Uterus (tissue), 4 donors: ENCODE results near the gene ARHGAP45. TPM values are rescaled to one million over a fixed set of nuclear protein-coding genes. Genes with fewer than 3 reads are reported as not detected.

Experiments
- DNase-seq, 2 donors: peaks; one replicate each; pipeline ENCODE4 v3.0.0-alpha.2; 2019 to 2020
- H3K27ac ChIP-seq, 2 donors: fragments of 200-600 bp; sonication (generic); 1 replicate in 1 of 2; 2 replicates in 1 of 2; pipeline ENCODE4 v1.5.1; 2016 to 2018
- H3K27me3 ChIP-seq, 2 donors: fragments of 200-600 bp; sonication (generic); one replicate each; pipeline ENCODE4 v1.5.1; 2018 to 2019; ENCODE audit warnings: control low read depth in 1 of 2
- H3K36me3 ChIP-seq, 2 donors: fragments of 200-600 bp; sonication (generic); one replicate each; pipeline ENCODE4 v1.5.1; 2019; ENCODE audit warnings: control low read depth in 1 of 2
- H3K4me1 ChIP-seq, 2 donors: fragments of 200-600 bp; sonication (generic); one replicate each; pipeline ENCODE4 v1.5.1; 2018 to 2019; ENCODE audit warnings: control low read depth in 1 of 2
- H3K4me3 ChIP-seq, 2 donors: fragments of 200-600 bp; sonication (generic); 1 replicate in 1 of 2; 2 replicates in 1 of 2; pipeline ENCODE4 v1.5.1; 2018 to 2019; ENCODE audit warnings: mild to moderate bottlenecking in 1 of 2
- H3K9me3 ChIP-seq, 2 donors: fragments of 200-600 bp; sonication (generic); one replicate each; pipeline ENCODE4 v1.5.1; 2019; ENCODE audit warnings: control low read depth in 1 of 2
- CTCF ChIP-seq, 4 experiments: fragments of 200-600 bp in 2 of 4; fragments of 450-650 bp in 2 of 4; sonication (generic) in 2 of 4; IDR thresholded peaks; one replicate each; pipeline ENCODE4 v1.5.1; 2016 to 2019; ENCODE audit warnings: antibody characterized with exemption in 4 of 4, mild to moderate bottlenecking in 2 of 4, moderate library complexity in 1 of 4
- POLR2A ChIP-seq, 2 donors: fragments of 450-650 bp; IDR thresholded peaks; one replicate each; pipeline ENCODE4 v1.6.1; 2016; ENCODE audit warnings: antibody characterized with exemption in 2 of 2, mild to moderate bottlenecking in 1 of 2, moderate library complexity in 1 of 2
- intact Hi-C: fragments of 100-400 bp; cut with DNase I; formaldehyde crosslinking; loops from one replicate; pipeline ENCODE4 v1.15.1; 2023; ENCODE audit warnings: low total_unique reads
- total RNA-seq, 4 donors: library from RNA; depleted of rRNA in 3 of 4; stranded (reverse); fragments of >200 nt in 3 of 4; gene quantifications; one replicate each; pipeline versions ENCODE4 v1.1.0 to v1.2.4, GENCODE V29; 2014 to 2023
- donor health status: DM: yes; HTN: yes; CAD: no.

The ARHGAP45 gene
- total RNA-seq, 4 donors from 2014 or later: 4.1 to 154 (median 8.6) TPM

DNA sequence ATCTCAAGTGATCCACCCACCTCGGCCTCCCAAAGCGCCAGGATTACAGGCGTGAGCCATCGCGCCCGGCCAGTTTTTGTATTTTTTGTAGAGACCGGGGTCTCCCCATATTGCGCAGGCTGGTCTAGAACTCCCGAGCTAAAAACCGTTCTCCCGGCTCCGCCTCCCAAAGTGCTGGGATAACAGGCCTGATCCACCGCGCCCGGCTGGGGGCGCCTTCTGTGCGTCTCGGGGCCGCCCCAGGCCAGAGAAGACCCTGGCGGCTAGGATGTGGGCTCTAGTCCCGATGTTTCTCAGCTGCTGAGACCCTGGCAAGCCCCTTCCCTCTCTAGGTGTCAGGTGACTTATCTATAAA, 3.6 kb downstream of the ARHGAP45 start:
- Histone ChIP-seq H3K9me3 (no peaks in the 10 kb centered on the region), H3K27me3 (peaks cover 21 to 47% of the 10 kb centered on the region in 2 donors), H3K4me1 (peaks cover 0 to 15% of the 10 kb centered on the region in 2 donors), H3K27ac (no peak overlapping the region), H3K36me3 (no peaks in the 10 kb centered on the region), H3K4me3 (no peak overlapping the region)
- no peak for DNase-seq
- intact Hi-C loops: no loop called here
- no peak for TF ChIP-seq CTCF (IDR thresholded peaks at IDR 0.05)
- no peak for TF ChIP-seq POLR2A (IDR thresholded peaks at IDR 0.05)

DNA sequence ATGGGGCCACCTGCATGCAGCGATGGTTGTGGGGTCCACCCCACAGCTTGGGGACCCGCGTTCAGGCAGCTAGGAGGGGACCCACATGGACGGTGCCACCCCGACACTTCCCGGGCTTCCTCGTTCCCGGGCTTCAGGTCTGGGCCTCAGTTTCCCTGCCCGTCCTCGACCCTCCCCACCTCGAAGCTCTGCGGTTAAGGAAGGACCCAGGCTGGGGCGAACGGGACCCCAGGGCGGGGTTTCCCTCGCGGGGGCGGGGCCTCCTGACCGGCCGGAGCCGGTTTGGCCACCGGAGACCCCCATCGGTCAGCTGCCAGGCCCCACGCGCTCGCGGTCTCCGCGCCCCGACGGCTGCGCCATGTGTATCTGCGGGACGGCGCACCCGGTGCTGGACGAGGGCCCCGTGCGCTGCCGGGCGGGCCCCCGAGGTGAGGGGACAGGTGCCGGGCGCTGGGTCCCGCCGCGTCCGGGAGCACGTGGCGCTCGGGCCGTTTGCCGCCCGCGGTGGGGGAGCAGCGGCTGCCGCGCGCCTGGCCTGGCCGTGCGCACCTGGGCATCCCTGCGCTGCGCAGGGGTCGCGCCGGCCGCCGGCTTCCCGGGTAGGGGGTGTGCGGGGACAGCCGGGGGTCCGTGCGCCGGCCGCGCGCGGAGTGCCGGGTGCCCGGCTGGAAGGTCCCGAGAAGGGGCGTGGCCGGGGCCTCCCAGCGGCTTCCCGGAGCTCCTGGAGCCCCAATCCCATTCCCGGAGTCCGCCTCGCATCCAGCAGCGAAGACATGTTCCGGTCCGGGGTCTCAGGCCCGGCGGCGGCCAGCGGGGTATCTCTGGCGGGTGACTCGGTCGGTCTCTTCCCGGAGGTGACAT, 4.2 kb downstream of the ARHGAP45 start:
- intact Hi-C loops: no loop called here
- H3K4me3 ChIP-seq: no peak overlapping the region
- no peaks in the 10 kb centered on the region for H3K36me3 ChIP-seq
- H3K4me1 ChIP-seq: peaks cover 0 to 15% of the 10 kb centered on the region in 2 donors
- H3K27me3 ChIP-seq: peaks cover 21 to 44% of the 10 kb centered on the region in 2 donors
- TF ChIP-seq CTCF (IDR thresholded peaks at IDR 0.05) (no peak), POLR2A (IDR thresholded peaks at IDR 0.05) (no peak)
- DNase-seq: no peak
- no peaks in the 10 kb centered on the region for H3K9me3 ChIP-seq
- H3K27ac ChIP-seq: no peak overlapping the region

DNA sequence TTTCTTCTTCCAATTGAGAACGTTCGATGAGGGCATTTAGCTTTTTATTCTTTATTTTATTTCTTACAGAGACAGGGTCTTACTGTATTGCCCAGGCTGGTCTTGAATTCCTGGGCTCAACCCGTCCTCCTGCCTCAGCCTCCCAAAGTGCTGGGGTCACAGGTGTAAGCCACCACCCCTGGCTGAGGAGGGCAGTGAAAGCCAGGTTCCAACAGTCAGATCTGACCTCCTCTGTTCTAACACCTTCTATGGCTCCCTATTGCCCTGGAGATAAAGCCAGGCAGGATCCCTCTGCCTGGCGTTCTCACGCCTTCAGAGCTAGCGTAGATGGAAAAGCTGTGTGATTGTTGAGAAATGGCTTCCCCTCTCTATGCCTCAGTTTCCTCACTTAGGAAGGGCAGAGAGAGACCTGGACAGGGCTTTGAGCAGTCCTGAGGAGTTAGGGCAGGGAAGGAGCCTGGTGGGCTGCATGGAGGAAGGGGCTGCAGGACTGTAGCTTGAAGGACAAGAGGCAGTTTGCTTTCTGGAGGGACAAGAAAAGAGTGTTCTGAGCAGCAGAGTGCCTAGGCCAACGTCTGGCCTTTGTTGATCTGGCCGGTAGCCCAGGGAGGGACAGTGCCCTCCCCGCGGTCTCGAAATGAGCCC, 5.5 kb downstream of the ARHGAP45 start:
- no peak overlapping the region for H3K4me3 ChIP-seq
- no peaks in the 10 kb centered on the region for H3K36me3 ChIP-seq
- H3K9me3 ChIP-seq: no peaks in the 10 kb centered on the region
- no peak overlapping the region for H3K27ac ChIP-seq
- intact Hi-C loops: no loop called here
- TF ChIP-seq POLR2A (IDR thresholded peaks at IDR 0.05) (no peak), CTCF (IDR thresholded peaks at IDR 0.05) (no peak)
- no peak for DNase-seq
- H3K4me1 ChIP-seq: peaks cover 0 to 6% of the 10 kb centered on the region in 2 donors
- peaks cover 10 to 35% of the 10 kb centered on the region in 2 donors for H3K27me3 ChIP-seq

DNA sequence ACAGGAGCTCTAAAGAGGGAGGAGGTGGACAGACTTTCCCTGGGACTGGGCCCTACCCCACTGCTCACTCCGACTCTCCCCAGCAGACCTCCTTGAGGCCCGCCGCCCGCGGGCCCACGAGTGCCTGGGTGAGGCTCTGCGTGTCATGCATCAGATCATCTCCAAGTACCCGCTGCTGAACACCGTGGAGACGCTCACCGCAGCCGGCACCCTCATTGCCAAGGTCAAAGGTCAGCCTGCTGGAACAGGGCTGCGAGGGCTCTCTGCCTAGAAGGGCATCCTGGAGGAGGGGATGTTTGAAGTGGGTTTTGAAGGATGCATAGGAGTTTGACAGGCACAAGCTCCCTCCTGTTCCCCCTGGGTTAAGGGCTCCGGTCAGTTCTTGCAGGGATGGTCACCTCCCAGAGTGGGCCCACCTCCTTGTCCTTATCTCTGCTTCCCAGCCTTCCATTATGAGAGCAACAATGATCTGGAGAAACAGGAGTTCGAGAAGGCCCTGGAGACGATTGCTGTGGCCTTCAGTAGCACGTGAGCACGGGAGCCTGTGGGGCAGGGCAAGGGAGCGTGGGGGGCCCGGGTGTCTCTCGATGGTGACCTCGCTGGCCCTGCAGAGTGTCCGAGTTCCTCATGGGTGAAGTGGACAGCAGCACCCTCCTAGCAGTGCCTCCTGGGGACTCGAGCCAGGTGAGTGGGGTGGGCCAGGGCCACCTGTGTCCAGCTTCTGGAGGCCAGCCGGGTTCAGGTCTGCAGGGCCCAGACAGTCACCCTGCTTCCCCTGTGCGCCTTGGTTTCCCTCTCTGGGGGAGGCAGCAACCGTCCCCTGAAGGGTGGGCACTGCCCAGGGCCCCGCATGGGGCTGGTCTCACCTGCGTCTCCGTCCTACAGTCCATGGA, 6.3 kb downstream of the ARHGAP45 start:
- DNase-seq: no peak
- Histone ChIP-seq H3K4me3 (no peak overlapping the region), H3K9me3 (no peaks in the 10 kb centered on the region), H3K4me1 (peaks cover 0 to 6% of the 10 kb centered on the region in 2 donors), H3K27me3 (peaks cover 8 to 28% of the 10 kb centered on the region in 2 donors), H3K27ac (no peak overlapping the region), H3K36me3 (no peaks in the 10 kb centered on the region)
- TF ChIP-seq POLR2A (IDR thresholded peaks at IDR 0.05) (no peak), CTCF (IDR thresholded peaks at IDR 0.05) (no peak)
- intact Hi-C loops: no loop called here
